Muscle layer of colon (tissue), 2 donors: ENCODE measurements around the gene CMC1.

Experiments used
- H3K27ac ChIP-seq: one replicate; pipeline ENCODE4 v1.7.0; 2013; ENCODE audit warnings: low read depth, mild to moderate bottlenecking, low read length, moderate library complexity
- H3K27me3 ChIP-seq, 2 donors: one replicate each; pipeline ENCODE4 v1.7.0; 2013; ENCODE audit warnings: low read length in 2 of 2, mild to moderate bottlenecking in 2 of 2; ENCODE audit not compliant: insufficient read depth in 2 of 2, control insufficient read depth in 1 of 2
- H3K36me3 ChIP-seq: one replicate; pipeline ENCODE4 v1.7.0; 2013; ENCODE audit warnings: mild to moderate bottlenecking, low read length; ENCODE audit not compliant: insufficient read depth
- H3K4me1 ChIP-seq: one replicate; pipeline ENCODE4 v1.7.0; 2013; ENCODE audit warnings: mild to moderate bottlenecking, low read length; ENCODE audit not compliant: insufficient read depth
- H3K4me3 ChIP-seq, 2 donors: one replicate each; pipeline ENCODE4 v1.7.0; 2013; ENCODE audit warnings: low read length in 2 of 2, low read depth in 1 of 2, mild to moderate bottlenecking in 1 of 2, moderate library complexity in 1 of 2
- H3K9ac ChIP-seq: one replicate; pipeline ENCODE4 v1.7.0; 2013; ENCODE audit warnings: low read length
- H3K9me3 ChIP-seq: one replicate; pipeline ENCODE4 v1.7.0; 2013; ENCODE audit warnings: mild to moderate bottlenecking, low read length
- donor health status: abdominal sarcoma.
- donor health status: Adenocarcinoma of cecum.

The CMC1 gene

DNA sequence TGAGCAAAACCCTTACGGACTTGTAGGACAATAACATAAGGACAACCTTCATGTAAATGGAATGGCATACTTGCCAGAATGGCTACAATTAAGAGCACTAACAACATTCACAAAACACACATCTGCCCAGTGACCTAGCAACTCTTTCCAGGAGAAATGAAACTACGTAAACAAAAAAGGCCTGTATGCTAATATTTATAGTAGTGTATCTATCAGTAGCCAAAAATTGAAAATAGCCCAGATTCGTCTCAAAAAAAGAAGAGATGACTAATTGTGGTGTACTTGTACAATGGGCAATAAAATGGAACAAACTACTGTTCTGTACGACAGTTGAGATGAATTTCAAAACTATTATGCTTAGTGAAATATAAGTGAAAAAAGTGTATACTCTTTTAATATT lies 38.4 kb downstream of the CMC1 start:
- H3K4me1 ChIP-seq: peaks cover 9% of the 10 kb centered on the region
- no peaks in the 10 kb centered on the region for H3K27me3 ChIP-seq
- H3K9ac ChIP-seq: no peak overlapping the region
- H3K9me3 ChIP-seq: no peaks in the 10 kb centered on the region
- peaks cover 5% of the 10 kb centered on the region for H3K36me3 ChIP-seq
- H3K27ac ChIP-seq: no peak overlapping the region
- H3K4me3 ChIP-seq: no peak overlapping the region

DNA sequence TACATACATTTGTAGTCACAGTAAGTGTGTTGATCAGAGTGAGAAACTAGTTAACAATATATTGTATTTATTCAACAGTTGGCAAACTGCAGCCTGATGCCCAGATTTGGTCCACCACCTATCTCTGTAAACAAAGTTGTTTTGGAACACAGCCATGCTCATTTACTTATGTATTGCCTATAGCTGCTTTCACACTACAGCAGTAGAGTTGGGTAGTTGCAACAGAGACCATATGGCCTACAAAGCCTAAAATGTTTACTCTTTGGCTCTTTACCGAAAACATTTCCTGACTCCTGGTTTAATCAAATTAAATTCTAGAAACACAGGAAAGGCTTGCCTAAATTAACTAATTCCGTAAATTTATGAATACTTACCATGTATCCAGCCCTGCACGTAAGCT lies 39.4 kb downstream of the CMC1 start:
- no peak overlapping the region for H3K4me3 ChIP-seq
- H3K36me3 ChIP-seq: peaks cover under 1% of the 10 kb centered on the region
- H3K9ac ChIP-seq: no peak overlapping the region
- H3K4me1 ChIP-seq: peaks cover 9% of the 10 kb centered on the region
- H3K27me3 ChIP-seq: no peaks in the 10 kb centered on the region
- H3K27ac ChIP-seq: no peak overlapping the region
- no peaks in the 10 kb centered on the region for H3K9me3 ChIP-seq

DNA sequence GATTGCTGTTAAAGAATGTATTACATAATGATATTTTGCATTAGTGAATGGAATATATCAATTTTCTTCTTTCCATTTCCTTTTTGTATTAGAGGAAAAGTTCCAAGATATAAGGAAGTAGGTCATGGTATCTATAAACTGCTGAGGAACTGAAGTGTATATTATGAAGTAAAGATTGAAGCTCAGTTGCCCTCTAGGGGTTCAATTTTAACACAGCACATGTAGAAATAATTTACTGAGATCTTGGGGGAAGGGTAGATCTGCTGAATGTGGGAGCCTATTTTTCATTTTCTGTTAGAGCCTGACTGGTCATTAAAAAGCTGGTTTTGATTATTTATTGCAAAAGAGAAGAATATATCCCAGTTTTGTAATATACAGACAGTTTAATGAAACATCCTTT lies 45.2 kb downstream of the CMC1 start:
- Histone ChIP-seq H3K9ac (no peak overlapping the region), H3K4me1 (no peaks in the 10 kb centered on the region), H3K36me3 (no peaks in the 10 kb centered on the region), H3K27ac (no peak overlapping the region), H3K9me3 (no peaks in the 10 kb centered on the region), H3K4me3 (no peak overlapping the region), H3K27me3 (no peaks in the 10 kb centered on the region)

DNA sequence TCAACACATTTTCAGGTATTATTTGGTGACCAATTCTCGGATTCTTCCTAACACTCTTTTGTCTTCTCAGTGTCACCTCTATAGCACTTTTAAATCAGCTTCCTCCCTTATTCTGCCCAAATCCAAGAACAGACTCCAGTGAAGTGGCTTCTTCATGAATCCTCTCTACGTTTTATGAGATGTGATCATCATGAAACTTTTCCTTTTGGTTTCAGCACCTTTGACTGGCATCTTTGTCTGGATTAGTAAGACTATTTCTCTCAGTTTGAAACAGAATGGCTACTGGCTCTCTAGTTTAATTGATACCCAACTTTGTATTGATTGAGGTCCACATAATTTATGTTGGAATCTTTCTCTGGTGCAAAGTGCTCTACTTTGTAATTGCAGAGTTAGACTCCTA lies 45.6 kb downstream of the CMC1 start:
- H3K36me3 ChIP-seq: no peaks in the 10 kb centered on the region
- H3K27ac ChIP-seq: no peak overlapping the region
- no peaks in the 10 kb centered on the region for H3K9me3 ChIP-seq
- H3K27me3 ChIP-seq: no peaks in the 10 kb centered on the region
- H3K9ac ChIP-seq: no peak overlapping the region
- no peaks in the 10 kb centered on the region for H3K4me1 ChIP-seq
- H3K4me3 ChIP-seq: no peak overlapping the region

DNA sequence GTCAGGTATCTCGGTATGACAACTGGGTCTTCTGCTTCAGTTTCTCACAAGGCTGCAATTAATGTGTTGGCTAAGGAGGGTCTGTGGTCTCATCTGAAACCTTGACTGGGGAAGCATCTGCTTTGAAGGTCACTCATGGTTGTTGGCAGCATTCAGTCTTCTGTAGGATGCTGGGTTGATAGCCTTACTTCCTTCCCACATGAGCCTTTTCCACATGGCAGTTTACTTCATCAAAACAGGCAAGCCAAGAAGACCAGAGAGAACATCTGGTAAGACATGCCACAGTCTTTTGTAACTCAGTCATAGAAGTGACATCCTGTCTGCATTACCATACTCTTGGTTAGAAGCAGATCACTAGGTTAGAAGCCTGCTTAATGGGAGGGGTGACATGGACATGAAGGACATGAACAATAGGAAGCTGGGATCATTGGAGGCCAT lies 49.5 kb downstream of the CMC1 start:
- Histone ChIP-seq H3K27ac (no peak overlapping the region), H3K9ac (no peak overlapping the region), H3K4me1 (peaks cover 5% of the 10 kb centered on the region), H3K9me3 (no peaks in the 10 kb centered on the region), H3K27me3 (no peaks in the 10 kb centered on the region), H3K4me3 (no peak overlapping the region), H3K36me3 (no peaks in the 10 kb centered on the region)

DNA sequence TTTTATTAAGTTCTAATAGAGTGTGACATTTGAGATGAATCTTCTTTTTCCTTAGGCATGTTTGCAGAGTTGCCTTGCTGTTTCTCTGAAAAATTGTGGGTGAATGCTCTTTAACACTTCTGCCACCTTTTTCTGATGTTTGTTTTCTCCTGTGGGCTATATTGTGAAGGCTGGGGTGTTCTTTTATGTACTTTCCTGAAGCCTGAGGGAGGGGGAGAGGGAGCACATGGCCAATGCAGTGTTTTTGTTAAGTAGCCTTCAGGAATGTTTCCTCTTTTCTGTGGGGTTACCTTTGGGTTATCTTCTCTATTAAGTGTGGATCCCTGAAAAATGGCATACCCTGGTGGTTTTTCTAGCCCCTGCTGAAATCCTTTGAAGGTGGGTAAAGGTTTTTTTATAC lies 50.2 kb downstream of the CMC1 start:
- Histone ChIP-seq H3K9ac (no peak overlapping the region), H3K27ac (no peak overlapping the region), H3K27me3 (no peaks in the 10 kb centered on the region), H3K4me3 (no peak overlapping the region), H3K36me3 (no peaks in the 10 kb centered on the region), H3K9me3 (no peaks in the 10 kb centered on the region), H3K4me1 (peaks cover 6% of the 10 kb centered on the region)

DNA sequence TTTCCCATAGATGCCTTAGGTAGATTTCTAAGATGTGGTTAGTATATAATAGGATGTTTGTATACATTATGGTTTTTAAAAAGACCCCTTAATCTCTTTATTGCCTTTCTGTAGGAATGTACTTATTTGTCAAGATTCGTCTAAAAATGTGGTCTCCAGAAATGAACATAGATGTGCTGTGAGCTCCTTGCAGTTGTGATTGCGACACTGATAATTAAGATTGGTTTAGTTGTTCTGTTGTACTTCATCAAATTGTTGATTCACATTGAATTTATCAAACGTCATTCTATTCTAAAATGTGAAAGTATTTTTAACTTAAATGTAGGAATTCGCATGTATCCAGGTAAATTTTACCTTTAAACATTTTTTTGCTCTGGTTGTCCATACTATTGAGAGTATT lies 51.2 kb downstream of the CMC1 start:
- H3K4me3 ChIP-seq: no peak overlapping the region

DNA sequence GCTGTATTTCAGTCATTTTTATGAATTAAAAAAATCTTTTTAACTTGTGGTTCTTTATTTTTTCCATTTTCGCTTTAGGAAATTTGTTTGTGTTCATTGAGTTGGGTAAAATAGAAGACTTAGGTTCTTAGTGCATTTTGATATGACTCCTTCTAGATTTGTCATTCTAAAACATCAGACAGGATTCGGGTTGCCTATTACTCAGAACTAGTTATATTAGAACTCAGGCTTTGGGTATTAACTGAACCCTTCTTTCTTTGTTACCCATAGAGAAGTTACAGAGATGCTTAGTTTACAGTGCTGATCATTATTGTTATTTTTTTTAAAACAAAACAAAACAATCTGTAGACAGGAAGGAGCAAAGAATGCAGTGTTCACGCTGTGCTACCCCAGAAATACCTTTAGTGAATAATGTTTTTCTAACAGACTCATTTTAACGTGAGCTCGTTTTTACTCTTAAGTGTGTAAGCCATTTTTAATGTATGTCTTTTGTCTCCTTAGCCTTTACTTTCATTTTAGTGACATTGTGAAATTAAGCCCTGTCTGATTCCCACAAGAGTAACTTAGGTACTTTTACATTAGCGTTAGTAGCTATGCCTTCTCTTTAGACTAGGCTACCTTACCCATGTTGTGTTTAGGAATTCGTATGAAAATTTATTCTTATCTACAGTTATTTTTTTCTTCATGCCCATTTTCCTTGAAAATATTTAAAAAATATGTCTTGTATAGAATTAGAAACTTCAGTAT lies 53.4 kb downstream of the CMC1 start:
- Histone ChIP-seq H3K36me3 (no peaks in the 10 kb centered on the region), H3K9me3 (no peaks in the 10 kb centered on the region), H3K4me1 (peaks cover 6% of the 10 kb centered on the region), H3K9ac (no peak overlapping the region), H3K27ac (no peak overlapping the region), H3K27me3 (no peaks in the 10 kb centered on the region), H3K4me3 (no peak overlapping the region)

More for the DNA sequence above, 51.2 kb downstream of the CMC1 start:
- peaks cover 6% of the 10 kb centered on the region for H3K4me1 ChIP-seq
- no peak overlapping the region for H3K27ac ChIP-seq
- H3K9ac ChIP-seq: no peak overlapping the region
- no peaks in the 10 kb centered on the region for H3K9me3 ChIP-seq
- no peaks in the 10 kb centered on the region for H3K36me3 ChIP-seq
- no peaks in the 10 kb centered on the region for H3K27me3 ChIP-seq

DNA sequence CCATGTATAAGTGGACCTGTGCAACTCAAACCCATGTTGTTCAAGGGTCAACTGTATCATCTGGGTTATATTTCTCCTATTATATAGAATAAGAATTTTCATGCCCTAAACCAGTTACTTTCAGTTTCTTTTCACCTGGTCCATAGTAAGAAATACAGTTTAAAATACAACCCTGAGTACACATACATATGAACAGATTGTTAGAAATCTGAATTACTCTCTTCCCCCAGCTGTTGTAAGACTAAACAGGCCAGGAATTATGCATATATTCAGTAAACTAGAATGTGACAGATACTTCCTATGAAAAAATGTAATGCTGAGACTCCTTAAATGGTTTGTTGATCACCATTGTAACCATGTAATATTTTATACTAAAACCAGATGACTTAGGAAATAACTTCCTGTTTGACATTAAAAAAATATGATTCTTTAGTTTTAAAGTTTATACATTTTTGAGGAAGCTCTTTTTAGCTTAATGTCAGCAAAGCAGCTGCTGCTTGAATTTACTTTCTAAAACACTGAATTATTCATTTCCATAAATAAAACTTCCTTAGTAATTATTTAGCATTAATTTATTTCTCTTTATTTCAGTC lies 54.6 kb downstream of the CMC1 start:
- H3K27ac ChIP-seq: no peak overlapping the region
- peaks cover 6% of the 10 kb centered on the region for H3K4me1 ChIP-seq
- H3K27me3 ChIP-seq: no peaks in the 10 kb centered on the region
- no peaks in the 10 kb centered on the region for H3K36me3 ChIP-seq
- no peak overlapping the region for H3K9ac ChIP-seq
- peak overlapping the region in 1 of 2 donors; percentile 19 for H3K4me3 ChIP-seq
- no peaks in the 10 kb centered on the region for H3K9me3 ChIP-seq

DNA sequence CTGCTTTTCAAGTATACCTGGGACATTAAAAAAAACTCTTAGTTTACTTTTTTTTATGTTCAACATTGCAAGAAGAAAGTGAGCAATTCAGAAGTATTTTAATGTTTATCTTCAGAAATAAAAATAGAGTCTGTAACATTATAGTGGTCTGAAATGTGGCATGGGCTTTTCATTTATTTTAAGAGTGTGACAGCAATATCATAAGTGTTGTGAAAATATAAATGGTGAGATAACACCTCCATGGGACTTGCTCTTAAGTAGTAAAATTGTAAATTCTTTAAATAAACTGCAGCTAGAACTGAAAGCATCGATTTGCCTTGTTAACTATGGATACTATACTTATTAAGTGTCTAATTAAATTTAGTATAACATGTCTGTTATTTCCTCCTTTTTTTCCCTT lies 58.3 kb downstream of the CMC1 start:
- peaks cover 6% of the 10 kb centered on the region for H3K4me1 ChIP-seq
- no peaks in the 10 kb centered on the region for H3K9me3 ChIP-seq
- H3K4me3 ChIP-seq: no peak overlapping the region
- H3K36me3 ChIP-seq: no peaks in the 10 kb centered on the region
- H3K27ac ChIP-seq: no peak overlapping the region
- no peaks in the 10 kb centered on the region for H3K27me3 ChIP-seq
- H3K9ac ChIP-seq: no peak overlapping the region

DNA sequence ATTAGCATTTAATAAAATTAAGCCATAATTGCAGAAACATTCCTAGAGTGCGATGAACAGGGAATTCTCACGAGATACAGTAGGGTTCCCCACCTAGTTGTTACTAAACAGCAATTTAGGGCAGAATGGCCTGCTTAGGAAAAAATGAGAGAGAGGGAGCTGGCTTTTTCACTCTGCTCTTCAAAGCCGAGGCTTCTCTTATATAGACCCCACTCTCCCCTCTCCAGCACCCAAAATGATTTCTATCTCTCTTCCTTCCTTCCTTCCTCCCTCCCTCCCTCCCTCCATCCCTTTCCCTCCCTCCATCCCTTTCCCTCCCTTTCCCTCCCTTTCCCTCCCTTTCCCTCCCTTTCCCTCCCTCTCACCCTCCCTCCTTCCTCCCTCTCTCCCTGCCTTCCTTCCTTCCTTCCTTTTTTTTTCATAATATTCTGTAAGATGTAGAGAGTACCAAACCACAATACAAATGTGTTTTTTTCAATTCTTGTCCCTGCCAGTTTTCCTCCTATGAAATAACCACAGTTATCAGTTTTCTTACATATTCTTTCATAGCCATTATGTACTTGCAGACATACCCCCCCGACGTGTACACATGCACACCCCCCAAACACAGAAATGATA lies 59.0 kb downstream of the CMC1 start:
- Histone ChIP-seq H3K9me3 (no peaks in the 10 kb centered on the region), H3K27ac (no peak overlapping the region), H3K4me1 (peaks cover 6% of the 10 kb centered on the region), H3K36me3 (no peaks in the 10 kb centered on the region), H3K9ac (no peak overlapping the region), H3K4me3 (no peak overlapping the region), H3K27me3 (no peaks in the 10 kb centered on the region)
